ENCODE data around the gene MIER1. TPM values are rescaled to one million over a fixed set of nuclear protein-coding genes. Genes with fewer than 3 reads are reported as not detected.

MIER1 gene
- total RNA-seq, 1 donor from 2014 or later, result 53.2 TPM

GRCh38 chr1:66927528-66927927 lies 2.7 kb downstream of the MIER1 start:
- H3K4me3 Mint-ChIP-seq, result peak overlapping the region; percentile 22
- no peak overlapping the region for H3K27ac Mint-ChIP-seq
- no peaks in the 10 kb centered on the region for H3K27me3 Mint-ChIP-seq (ENCODE audit: insufficient read depth)
- DNase-seq (ENCODE audit: low spot score), result no peak
- intact Hi-C loops (cut with micrococcal nuclease), result loop anchor here (5.0 to 10.0 kb wide), 5 partner anchors 653 to 1570 kb away; partner anchors contain the start of genes DEPDC1, LEPR and LEPROT
- H3K4me1 Mint-ChIP-seq (ENCODE audit: low read depth), result peaks cover 66% of the 10 kb centered on the region
- H3K36me3 Mint-ChIP-seq (ENCODE audit: low read depth), result peaks cover 24% of the 10 kb centered on the region
- no peaks in the 10 kb centered on the region for H3K9me3 Mint-ChIP-seq

GRCh38 chr1:66929146-66929688 lies 4.4 kb downstream of the MIER1 start:
- no peak for DNase-seq (ENCODE audit: low spot score)
- Mint-ChIP-seq H3K36me3 (ENCODE audit: low read depth) (peaks cover 24% of the 10 kb centered on the region), H3K9me3 (no peaks in the 10 kb centered on the region), H3K27ac (peak overlapping the region; percentile 93), H3K4me1 (ENCODE audit: low read depth) (peaks cover 65% of the 10 kb centered on the region), H3K4me3 (peak overlapping the region; percentile 89), H3K27me3 (ENCODE audit: insufficient read depth) (no peaks in the 10 kb centered on the region)
- intact Hi-C loops (cut with micrococcal nuclease), result loop anchor here (5.0 to 10.0 kb wide), 5 partner anchors 654 to 1568 kb away; partner anchors contain the start of genes DEPDC1, LEPR and LEPROT

DNA sequence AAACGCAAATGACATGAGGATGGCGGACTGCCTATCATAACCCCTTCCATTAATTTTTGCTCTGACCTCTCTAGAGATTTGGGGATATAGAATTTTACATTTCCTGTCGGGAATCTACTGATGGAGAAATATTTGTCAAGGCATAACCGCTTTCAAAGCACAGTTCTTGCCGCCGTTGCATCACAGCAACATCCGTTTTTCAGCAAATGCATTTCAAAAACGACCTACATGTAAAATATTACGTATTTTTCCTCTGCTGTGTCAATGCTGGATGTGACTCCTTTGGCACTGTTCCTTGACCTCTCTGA lies 4.9 kb downstream of the MIER1 start:
- H3K27me3 Mint-ChIP-seq (ENCODE audit: insufficient read depth), result no peaks in the 10 kb centered on the region
- peaks cover 66% of the 10 kb centered on the region for H3K4me1 Mint-ChIP-seq (ENCODE audit: low read depth)
- H3K36me3 Mint-ChIP-seq (ENCODE audit: low read depth), result peaks cover 24% of the 10 kb centered on the region
- H3K9me3 Mint-ChIP-seq, result no peaks in the 10 kb centered on the region
- intact Hi-C loops (cut with micrococcal nuclease), result loop anchor here (5.0 to 10.0 kb wide), 5 partner anchors 655 to 1568 kb away; partner anchors contain the start of genes DEPDC1, LEPR and LEPROT
- H3K4me3 Mint-ChIP-seq, result peak overlapping the region; percentile 89
- no peak for DNase-seq (ENCODE audit: low spot score)
- peak overlapping the region; percentile 93 for H3K27ac Mint-ChIP-seq

DNA sequence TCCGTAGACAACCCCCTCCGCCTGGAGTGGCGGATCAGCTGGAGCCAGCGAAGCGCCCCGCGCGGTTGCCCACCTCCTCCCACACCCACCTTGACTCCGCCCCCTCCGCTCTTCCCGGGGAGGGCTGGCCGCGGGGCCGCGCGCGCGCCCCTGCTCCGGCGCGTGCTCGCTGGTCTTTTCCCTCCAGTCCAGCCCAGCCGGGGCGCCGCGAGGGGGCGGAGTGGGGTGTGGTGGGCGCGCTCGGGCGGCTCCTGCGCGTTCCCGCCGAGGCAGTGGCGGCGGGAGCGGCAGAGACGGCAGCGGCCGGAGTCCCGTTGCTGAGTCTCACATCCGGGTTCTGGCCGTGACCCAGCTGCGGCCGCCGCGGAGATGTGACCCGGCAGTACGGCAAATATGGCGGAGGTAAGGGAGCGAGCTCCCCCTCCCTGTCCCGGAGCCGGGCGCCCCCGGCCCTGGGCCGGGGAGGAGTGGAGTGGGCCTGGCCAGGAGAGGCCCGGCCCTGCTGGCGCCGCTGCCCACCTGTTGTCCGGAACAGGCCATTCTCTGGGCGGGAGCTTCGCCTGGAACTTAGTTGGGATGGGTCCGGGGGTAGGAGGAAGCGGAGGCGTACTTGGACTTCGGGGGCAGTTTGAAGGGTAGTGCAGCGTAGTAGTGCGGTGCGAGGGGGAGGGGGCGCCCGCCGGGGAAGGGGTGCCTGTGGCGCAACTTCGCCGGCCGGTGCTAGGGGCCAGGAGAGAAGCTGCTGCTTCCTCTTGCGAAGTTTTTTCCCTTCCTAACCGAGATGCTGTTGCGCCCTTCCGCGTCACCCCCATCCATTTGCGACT lies 5.4 kb downstream of the MIER1 start:
- no peaks in the 10 kb centered on the region for H3K27me3 Mint-ChIP-seq (ENCODE audit: insufficient read depth)
- H3K4me1 Mint-ChIP-seq (ENCODE audit: low read depth), result peaks cover 72% of the 10 kb centered on the region
- intact Hi-C loops (cut with micrococcal nuclease), result loop anchor here (1.0 to 10.0 kb wide), 12 partner anchors 51 to 1783 kb away; partner anchors contain the start of genes AK4, DEPDC1, LEPR and LEPROT
- peaks cover 24% of the 10 kb centered on the region for H3K36me3 Mint-ChIP-seq (ENCODE audit: low read depth)
- peak overlapping the region; percentile 93 for H3K27ac Mint-ChIP-seq
- H3K9me3 Mint-ChIP-seq, result no peaks in the 10 kb centered on the region
- peak; percentile 93 for DNase-seq (ENCODE audit: low spot score)
- H3K4me3 Mint-ChIP-seq, result peak overlapping the region; percentile 89

GRCh38 chr1:66930823-66931174 lies 6.0 kb downstream of the MIER1 start:
- DNase-seq (ENCODE audit: low spot score), result no peak
- peaks cover 72% of the 10 kb centered on the region for H3K4me1 Mint-ChIP-seq (ENCODE audit: low read depth)
- peak overlapping the region; percentile 91 for H3K27ac Mint-ChIP-seq
- H3K4me3 Mint-ChIP-seq, result peak overlapping the region; percentile 89
- peaks cover 24% of the 10 kb centered on the region for H3K36me3 Mint-ChIP-seq (ENCODE audit: low read depth)
- intact Hi-C loops (cut with micrococcal nuclease), result loop anchor here (1.0 to 5.0 kb wide), 8 partner anchors 9 to 1783 kb away; partner anchors contain the start of genes AK4 and SERBP1
- no peaks in the 10 kb centered on the region for H3K9me3 Mint-ChIP-seq
- H3K27me3 Mint-ChIP-seq (ENCODE audit: insufficient read depth), result no peaks in the 10 kb centered on the region

GRCh38 chr1:66931590-66931989 lies 6.8 kb downstream of the MIER1 start:
- no peak for DNase-seq (ENCODE audit: low spot score)
- H3K9me3 Mint-ChIP-seq, result no peaks in the 10 kb centered on the region
- H3K4me3 Mint-ChIP-seq, result peak overlapping the region; percentile 89
- H3K27me3 Mint-ChIP-seq (ENCODE audit: insufficient read depth), result no peaks in the 10 kb centered on the region
- peak overlapping the region; percentile 91 for H3K27ac Mint-ChIP-seq
- peaks cover 70% of the 10 kb centered on the region for H3K4me1 Mint-ChIP-seq (ENCODE audit: low read depth)
- peaks cover 20% of the 10 kb centered on the region for H3K36me3 Mint-ChIP-seq (ENCODE audit: low read depth)
- intact Hi-C loops (cut with micrococcal nuclease), result loop anchor here (1.0 to 5.0 kb wide), 7 partner anchors 8 to 1784 kb away; partner anchors contain the start of gene AK4

DNA sequence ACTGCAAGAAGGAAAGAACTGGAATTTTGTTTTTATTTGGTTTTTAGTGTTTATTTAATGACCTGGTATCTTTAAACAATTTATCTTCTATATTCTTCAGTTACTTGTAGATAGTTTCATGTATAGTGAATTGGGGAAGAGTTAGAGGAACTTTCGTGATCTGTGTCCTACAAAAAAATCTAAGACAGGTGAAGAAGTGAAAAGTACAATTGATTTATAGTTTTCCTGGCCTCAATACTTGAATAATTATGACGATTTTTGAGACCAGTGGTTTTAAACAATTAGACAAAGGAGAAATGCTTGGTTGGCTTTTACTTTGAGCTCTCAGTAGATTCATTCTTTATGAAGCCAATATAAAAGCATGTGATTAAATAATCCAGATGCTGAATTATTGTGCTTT lies 7.5 kb downstream of the MIER1 start:
- no peak for DNase-seq (ENCODE audit: low spot score)
- Mint-ChIP-seq H3K4me1 (ENCODE audit: low read depth) (peaks cover 70% of the 10 kb centered on the region), H3K27ac (peak overlapping the region; percentile 79), H3K9me3 (no peaks in the 10 kb centered on the region), H3K27me3 (ENCODE audit: insufficient read depth) (no peaks in the 10 kb centered on the region), H3K36me3 (ENCODE audit: low read depth) (peaks cover 25% of the 10 kb centered on the region), H3K4me3 (peak overlapping the region; percentile 75)
- intact Hi-C loops (cut with micrococcal nuclease), result loop anchor here (5.0 kb wide), 5 partner anchors 240 to 1785 kb away; partner anchors contain the start of gene AK4

DNA sequence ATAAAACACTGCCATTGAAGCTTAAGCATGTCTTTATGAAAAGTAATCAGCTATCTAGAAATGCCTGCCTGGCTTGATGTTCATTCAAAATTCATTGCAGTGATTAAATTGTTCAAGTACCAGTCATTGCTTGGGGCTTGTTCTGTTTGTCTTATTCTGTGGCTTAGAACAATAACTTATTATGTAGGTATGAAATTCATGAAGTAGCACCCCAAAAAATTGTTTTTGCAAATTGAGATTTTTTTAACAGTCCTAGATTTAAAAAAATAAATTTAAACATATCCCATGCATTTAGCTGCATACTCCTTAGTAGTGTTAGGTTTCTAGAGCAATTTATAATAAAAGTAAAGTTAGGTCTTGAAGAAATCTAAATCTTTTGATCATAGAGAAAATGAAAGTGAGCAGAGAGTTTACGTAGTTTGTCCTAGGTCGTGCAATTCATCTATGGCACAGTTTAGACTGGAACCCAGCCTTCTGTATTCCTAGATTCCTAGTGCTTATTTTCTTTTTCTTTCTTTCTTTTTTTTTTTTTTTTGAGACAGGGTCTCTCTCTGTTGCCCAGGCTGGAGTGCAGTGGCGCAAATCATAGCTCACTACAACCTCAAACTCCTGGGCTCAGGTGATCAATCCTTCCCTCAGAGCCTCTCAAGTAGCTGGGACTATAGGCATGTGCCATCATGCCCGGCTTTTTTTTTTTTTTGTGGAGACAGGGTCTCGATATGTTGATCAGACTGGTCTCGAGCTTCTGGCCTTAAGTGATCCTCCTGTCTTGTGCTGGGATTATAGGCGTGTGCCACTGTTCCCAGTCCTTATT lies 9.3 kb downstream of the MIER1 start:
- peak overlapping the region; percentile 67 for H3K27ac Mint-ChIP-seq

GRCh38 chr1:66937529-66938234 lies 12.9 kb downstream of the MIER1 start:
- Mint-ChIP-seq H3K4me1 (ENCODE audit: low read depth) (peaks cover 84% of the 10 kb centered on the region), H3K36me3 (ENCODE audit: low read depth) (peaks cover 29% of the 10 kb centered on the region), H3K27me3 (ENCODE audit: insufficient read depth) (no peaks in the 10 kb centered on the region), H3K27ac (no peak overlapping the region), H3K9me3 (no peaks in the 10 kb centered on the region), H3K4me3 (no peak overlapping the region)
- intact Hi-C loops (cut with micrococcal nuclease), result no loop called here
- DNase-seq (ENCODE audit: low spot score), result no peak

More for the DNA sequence above, 9.3 kb downstream of the MIER1 start:
- DNase-seq (ENCODE audit: low spot score), result no peak
- H3K36me3 Mint-ChIP-seq (ENCODE audit: low read depth), result peaks cover 19% of the 10 kb centered on the region
- H3K27me3 Mint-ChIP-seq (ENCODE audit: insufficient read depth), result no peaks in the 10 kb centered on the region
- H3K4me1 Mint-ChIP-seq (ENCODE audit: low read depth), result peaks cover 72% of the 10 kb centered on the region
- intact Hi-C loops (cut with micrococcal nuclease), result loop anchor here (2.0 to 5.0 kb wide), 7 partner anchors 15 to 1787 kb away; partner anchors contain the start of gene AK4
- no peaks in the 10 kb centered on the region for H3K9me3 Mint-ChIP-seq
- H3K4me3 Mint-ChIP-seq, result peak overlapping the region; percentile 75

- peaks cover 80% of the 10 kb centered on the region for H3K4me1 Mint-ChIP-seq (ENCODE audit: low read depth)
- H3K36me3 Mint-ChIP-seq (ENCODE audit: low read depth), result peaks cover 32% of the 10 kb centered on the region
- no peaks in the 10 kb centered on the region for H3K9me3 Mint-ChIP-seq
- H3K27ac Mint-ChIP-seq, result no peak overlapping the region
- DNase-seq (ENCODE audit: low spot score), result no peak
- no peak overlapping the region for H3K4me3 Mint-ChIP-seq
- intact Hi-C loops (cut with micrococcal nuclease), result loop anchor here (1.0 kb wide), 1 partner anchor 7 kb away; no protein-coding TSS in a partner anchor
- H3K27me3 Mint-ChIP-seq (ENCODE audit: insufficient read depth), result no peaks in the 10 kb centered on the region
Observed at GRCh38 chr1:66938613-66939012, 13.8 kb downstream of the MIER1 start.

DNA sequence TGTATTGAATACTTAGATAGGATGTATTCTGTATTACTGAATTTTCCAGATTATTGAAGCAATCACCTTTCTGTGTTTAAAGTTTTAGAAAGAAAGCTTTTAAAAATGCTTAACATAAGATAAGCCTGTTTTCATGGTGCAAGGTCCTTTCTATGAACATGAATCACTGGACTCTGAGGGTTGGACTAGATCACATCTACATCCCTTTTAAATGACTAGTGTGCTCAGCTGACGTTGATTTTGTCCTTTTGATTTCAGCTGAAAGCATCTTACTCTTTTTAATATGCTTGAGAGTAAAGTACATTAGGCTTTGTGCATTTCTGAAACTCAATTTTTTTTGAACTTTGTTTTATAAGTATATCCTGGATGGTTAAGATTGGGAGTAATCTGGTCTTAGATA lies 16.2 kb downstream of the MIER1 start:
- H3K4me3 Mint-ChIP-seq, result no peak overlapping the region
- no peak for DNase-seq (ENCODE audit: low spot score)
- no peak overlapping the region for H3K27ac Mint-ChIP-seq
- H3K36me3 Mint-ChIP-seq (ENCODE audit: low read depth), result peaks cover 30% of the 10 kb centered on the region
- intact Hi-C loops (cut with micrococcal nuclease), result no loop called here
- no peaks in the 10 kb centered on the region for H3K27me3 Mint-ChIP-seq (ENCODE audit: insufficient read depth)
- peaks cover 62% of the 10 kb centered on the region for H3K4me1 Mint-ChIP-seq (ENCODE audit: low read depth)
- no peaks in the 10 kb centered on the region for H3K9me3 Mint-ChIP-seq

GRCh38 chr1:66943361-66943969 lies 18.7 kb downstream of the MIER1 start:
- H3K36me3 Mint-ChIP-seq (ENCODE audit: low read depth), result peaks cover 43% of the 10 kb centered on the region
- intact Hi-C loops (cut with micrococcal nuclease), result no loop called here
- no peak for DNase-seq (ENCODE audit: low spot score)
- H3K27me3 Mint-ChIP-seq (ENCODE audit: insufficient read depth), result no peaks in the 10 kb centered on the region
- H3K27ac Mint-ChIP-seq, result no peak overlapping the region
- no peak overlapping the region for H3K4me3 Mint-ChIP-seq
- H3K4me1 Mint-ChIP-seq (ENCODE audit: low read depth), result peaks cover 55% of the 10 kb centered on the region
- H3K9me3 Mint-ChIP-seq, result no peaks in the 10 kb centered on the region
